B cell (primary cell): ENCODE data around the gene PORCN. TPM values are rescaled to one million over a fixed set of nuclear protein-coding genes. Genes with fewer than 3 reads are reported as not detected.

Source experiments
- ATAC-seq: fragments of 200-7000 bp; cut with Tn5 transposase; one replicate; pipeline ENCODE4 v1.10.0; 2021; ENCODE audit warnings: low read depth, mild to moderate bottlenecking, moderate number of reproducible peaks, moderate library complexity
- CTCF ChIA-PET: fragments of 350-600 bp; sonication (Branson Sonifier 250); formaldehyde crosslinking; loops from one replicate; lab custom pipeline; 2021; ENCODE audit warnings: antibody characterized with exemption, inconsistent platforms; lab: Charles Lee
- POLR2A ChIA-PET: fragments of 350-600 bp; sonication (Branson Sonifier 250); formaldehyde crosslinking; loops from one replicate; lab custom pipeline; 2021; ENCODE audit warnings: antibody characterized with exemption; lab: Charles Lee
- DNase-seq: peaks from one replicate; pipeline ENCODE4 v3.0.0; 2013
- H2AFZ ChIP-seq: 2 replicates; pipeline ENCODE4 v1.6.1; 2012; ENCODE audit warnings: mild to moderate bottlenecking, low read depth, low read length; ENCODE audit not compliant: insufficient read depth, poor library complexity, severe bottlenecking
- H3K27ac ChIP-seq, 2 donors: 1 replicate in 1 of 2; 2 replicates in 1 of 2; pipeline ENCODE4 v1.5.1; 2012 to 2013; ENCODE audit warnings: low read length in 2 of 2, mild to moderate bottlenecking in 2 of 2, moderate library complexity in 1 of 2
- H3K27me3 ChIP-seq, 4 experiments: fragments of 200-600 bp in 1 of 4; sonication (generic) in 1 of 4; replicated peaks in 1 of 4; 1 replicate in 2 of 4; 2 replicates in 2 of 4; pipeline versions ENCODE4 v1.6.1 to v1.7.0; 2013 to 2016; ENCODE audit warnings: low read length in 3 of 4, mild to moderate bottlenecking in 2 of 4, mixed read lengths in 1 of 4, moderate library complexity in 1 of 4; ENCODE audit not compliant: insufficient read depth in 4 of 4, control insufficient read depth in 3 of 4; ENCODE audit errors: control extremely low read depth in 1 of 4
- H3K36me3 ChIP-seq, 2 experiments: replicated peaks in 1 of 2; 1 replicate in 1 of 2; 2 replicates in 1 of 2; pipeline versions ENCODE4 v1.6.1 to v1.7.1; 2013; ENCODE audit warnings: low read length in 1 of 2; ENCODE audit not compliant: insufficient read depth in 2 of 2, control insufficient read depth in 1 of 2; ENCODE audit errors: control extremely low read depth in 1 of 2, extremely low read depth in 1 of 2
- H3K4me1 ChIP-seq, 2 donors: fragments of 200-600 bp in 1 of 2; sonication (generic) in 1 of 2; 1 replicate in 1 of 2; 2 replicates in 1 of 2; pipeline versions ENCODE4 v1.5.1 to v1.6.1; 2013 to 2017; ENCODE audit warnings: low read length in 2 of 2; ENCODE audit not compliant: control insufficient read depth in 2 of 2, insufficient read depth in 2 of 2
- H3K4me2 ChIP-seq: replicated peaks from 2 replicates; pipeline ENCODE3; 2012; ENCODE audit warnings: mild to moderate bottlenecking, low read depth, low read length; ENCODE audit not compliant: poor library complexity, severe bottlenecking
- H3K4me3 ChIP-seq, 5 experiments: fragments of 200-600 bp in 1 of 5; sonication (generic) in 1 of 5; 1 replicate in 3 of 5; 2 replicates in 2 of 5; pipeline versions ENCODE4 v1.5.1 to v1.7.0; 2011 to 2016; ENCODE audit warnings: low read length in 4 of 5, mild to moderate bottlenecking in 4 of 5, low read depth in 2 of 5, control low read depth in 1 of 5, moderate library complexity in 1 of 5; ENCODE audit not compliant: insufficient read depth in 1 of 5; ENCODE audit errors: control extremely low read depth in 1 of 5, extremely low read depth in 1 of 5
- H3K79me2 ChIP-seq: fragments of 200-600 bp; sonication (generic); one replicate; pipeline ENCODE4 v1.6.0; 2016; ENCODE audit warnings: low read length; ENCODE audit not compliant: control insufficient read depth, insufficient read depth
- H3K9ac ChIP-seq: fragments of 200-600 bp; sonication (generic); 2 replicates; pipeline ENCODE4 v1.6.1; 2017; ENCODE audit warnings: mild to moderate bottlenecking, low read length, moderate library complexity
- H3K9me3 ChIP-seq, 3 donors: one replicate each; pipeline versions ENCODE4 v1.6.1 to v1.7.1; 2013; ENCODE audit warnings: low read length in 2 of 3; ENCODE audit not compliant: control insufficient read depth in 2 of 3, insufficient read depth in 1 of 3; ENCODE audit errors: control extremely low read depth in 1 of 3
- H4K20me1 ChIP-seq: 2 replicates; pipeline ENCODE4 v1.6.0; 2012; ENCODE audit warnings: mild to moderate bottlenecking, low read length; ENCODE audit not compliant: insufficient read depth, control insufficient read depth, poor library complexity, severe bottlenecking
- H3K27ac Mint-ChIP-seq: one replicate; pipeline ENCODE4 v1.8.0; 2021; ENCODE audit warnings: mixed read lengths
- H3K27me3 Mint-ChIP-seq: one replicate; pipeline ENCODE4 v1.8.0; 2021; ENCODE audit warnings: mixed read lengths
- H3K4me1 Mint-ChIP-seq: one replicate; pipeline ENCODE4 v1.8.0; 2021; ENCODE audit warnings: mixed read lengths
- H3K4me3 Mint-ChIP-seq: one replicate; pipeline ENCODE4 v1.8.0; 2021; ENCODE audit warnings: mixed read lengths
- H3K9me3 Mint-ChIP-seq: one replicate; pipeline ENCODE4 v1.8.0; 2022; ENCODE audit warnings: mixed read lengths; ENCODE audit not compliant: insufficient read depth
- CTCF ChIP-seq: fragments of 200-600 bp; IDR thresholded peaks from one replicate; pipeline ENCODE4 v1.8.0; 2022; ENCODE audit warnings: antibody characterized with exemption, mild to moderate bottlenecking
- EZH2 ChIP-seq: IDR thresholded peaks from 2 replicates; pipeline ENCODE4 v1.6.1; 2012; ENCODE audit warnings: borderline replicate concordance, low read depth, mild to moderate bottlenecking, moderate library complexity, low read length; ENCODE audit not compliant: insufficient read depth, poor library complexity, severe bottlenecking
- WGBS: methylation state at CpG from one replicate; pipeline ENCODE4 v1.1.5; 2013; ENCODE audit warnings: missing lambda C conversion rate; ENCODE audit not compliant: insufficient coverage; 5-methylcytosine and 5-hydroxymethylcytosine counted together
- intact Hi-C: fragments of 100-400 bp; cut with micrococcal nuclease; formaldehyde crosslinking; loops from one replicate; pipeline ENCODE4 v1.10.0; 2022
- polyA minus RNA-seq: library from RNA; depleted of rRNA, polyadenylated mRNA; stranded (reverse); fragments of >200 nt; gene quantifications from 2 replicates; pipeline ENCODE4 v1.2.3, GENCODE V29; 2012
- polyA plus RNA-seq: library from polyadenylated mRNA; depleted of rRNA; stranded (reverse); fragments of >200 nt; gene quantifications from 2 replicates; pipeline ENCODE4 v1.2.3, GENCODE V29; 2012
- total RNA-seq, 2 donors: library from RNA; stranded (reverse); fragments of 120-200 nt in 1 of 2; gene quantifications; 1 replicate in 1 of 2; 2 replicates in 1 of 2; pipeline versions ENCODE4 v1.2.3 to v1.2.4, GENCODE V29; 2013 to 2022

Gene PORCN
- total RNA-seq, result 12.8 and 13.0 TPM in 2 replicates
- 4.5 TPM for total RNA-seq (2013)
- 18.5 and 19.6 TPM in 2 replicates for polyA plus RNA-seq
- 8.9 and 13.3 TPM in 2 replicates for polyA minus RNA-seq

DNA sequence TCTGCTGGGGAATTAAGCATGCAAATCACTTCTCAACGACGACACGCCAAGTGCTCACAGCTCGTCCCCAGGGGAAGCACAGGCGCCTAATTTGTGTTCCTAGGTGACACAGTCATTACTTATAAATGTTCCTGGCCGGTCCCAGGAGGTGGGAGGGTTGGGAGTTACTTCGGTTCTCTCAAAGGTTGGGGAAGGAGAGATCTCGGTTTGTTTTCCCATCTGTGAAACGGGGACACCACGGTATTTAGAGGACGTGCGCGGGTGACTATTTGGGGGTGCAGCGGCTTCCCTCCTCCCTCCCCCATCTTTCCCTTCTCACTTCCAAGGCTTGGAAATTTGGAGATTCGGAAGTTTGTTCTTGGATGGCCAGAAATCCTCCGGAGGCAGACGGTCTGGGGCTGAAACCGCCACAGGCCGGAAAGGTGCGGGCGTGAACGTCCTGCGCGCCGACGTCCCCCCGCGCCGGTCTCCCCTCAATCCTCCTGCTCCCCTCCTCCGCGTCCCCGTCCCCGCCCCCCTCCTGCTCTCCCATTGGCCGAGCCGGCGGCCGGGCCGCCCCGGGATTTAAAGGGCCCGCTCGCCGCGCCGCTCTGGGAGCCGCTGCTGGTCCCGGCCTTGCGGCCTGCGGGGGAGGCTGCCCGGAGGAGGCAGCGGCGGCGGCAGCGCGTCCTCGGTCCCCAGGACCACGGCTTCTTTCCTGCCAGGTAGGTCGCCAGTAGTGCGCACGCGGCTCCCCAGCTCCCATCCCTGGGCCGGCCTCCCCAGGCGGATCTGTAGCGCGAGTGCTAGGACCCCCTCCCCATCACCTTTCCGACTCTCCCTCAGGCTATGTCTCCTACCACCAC lies at the start of gene PORCN:
Gene PORCN (plus strand): TSS at position 593 of the 845 bp plus-strand sequence. CDS start 829 bp downstream, outside the sequence.
- Histone ChIP-seq H3K79me2 (no peaks in the 10 kb centered on the region), H2AFZ (peak within 1 kb of the TSS; percentile 64), H4K20me1 (no peaks in the 10 kb centered on the region), H3K27me3 (no peaks in the 10 kb centered on the region), H3K4me2 (peak within 1 kb of the TSS; percentile 80), H3K36me3 (no peaks in the 10 kb centered on the region), H3K4me3 (peak within 1 kb of the TSS; percentile 58 to 82 (median 74)), H3K9me3 (no peaks in the 10 kb centered on the region), H3K4me1 (peaks cover 3 to 13% of the 10 kb centered on the region in 2 donors), H3K9ac (peak within 1 kb of the TSS; percentile 78), H3K27ac (peak within 1 kb of the TSS; percentile 89 to 92)
- Mint-ChIP-seq H3K4me1 (peaks cover 12% of the 10 kb centered on the region), H3K27ac (peak within 1 kb of the TSS; percentile 96), H3K4me3 (peak within 1 kb of the TSS; percentile 92), H3K9me3 (no peaks in the 10 kb centered on the region), H3K27me3 (no peaks in the 10 kb centered on the region)
- TF ChIP-seq CTCF, result no peak
- no peak for TF ChIP-seq EZH2
- POLR2A ChIA-PET, result interaction anchor here (0.6 to 2.3 kb wide), 4 partner anchors 13 to 1257 kb away, joined by 4 to 7 read pairs (median 4); partner anchors contain the start of genes EBP, RBM3 and TBC1D25
- DNase-seq, result peak; percentile 82
- CTCF ChIA-PET, result no interaction called here
- WGBS, result under 1% methylated on average over 39 of the region's 65 CpGs
- peak; percentile 92 for ATAC-seq
- intact Hi-C loops, result loop anchor here (1.0 to 5.0 kb wide), 4 partner anchors 31 to 66 kb away; partner anchors contain the start of genes FTSJ1, RBM3 and TBC1D25

- no peaks in the 10 kb centered on the region for H3K79me2 ChIP-seq
- 100% methylated on average over 2 of the region's 6 CpGs for WGBS
- no peaks in the 10 kb centered on the region for H4K20me1 ChIP-seq
- no peaks in the 10 kb centered on the region for H3K4me1 Mint-ChIP-seq
- CTCF ChIA-PET, result no interaction called here
- H3K4me3 Mint-ChIP-seq, result no peak overlapping the region
- H3K4me3 ChIP-seq, result no peak overlapping the region
- no peaks in the 10 kb centered on the region for H3K27me3 ChIP-seq
- H3K4me1 ChIP-seq, result no peaks in the 10 kb centered on the region
- H3K36me3 ChIP-seq, result no peaks in the 10 kb centered on the region
- no peak overlapping the region for H3K27ac Mint-ChIP-seq
- intact Hi-C loops, result no loop called here
- no peak for ATAC-seq
- H3K9me3 Mint-ChIP-seq, result no peaks in the 10 kb centered on the region
- TF ChIP-seq EZH2 (no peak), CTCF (no peak)
- no peak overlapping the region for H3K9ac ChIP-seq
- H3K27me3 Mint-ChIP-seq, result no peaks in the 10 kb centered on the region
- H3K27ac ChIP-seq, result no peak overlapping the region
- no peak for DNase-seq
- no peak overlapping the region for H2AFZ ChIP-seq
- H3K4me2 ChIP-seq, result no peak overlapping the region
- POLR2A ChIA-PET, result no interaction called here
- no peaks in the 10 kb centered on the region for H3K9me3 ChIP-seq
Measured at GRCh38 chrX:48459483-48459882, 49.3 kb upstream of the PORCN start.
